ENCODE data around the gene HDGFL3.

- TF ChIP-seq MXI1 (IDR thresholded peaks at IDR 0.05; ENCODE audit: low read depth, low read length) (no peak), CREM (IDR thresholded peaks at IDR 0.05; ENCODE audit: low read depth) (no peak), NRF1 (conservative IDR thresholded peaks at IDR 0.05; ENCODE audit: low read depth, low read length) (no peak), E4F1 (IDR thresholded peaks at IDR 0.05; ENCODE audit: borderline replicate concordance, partially characterized antibody) (no peak), YY1 (IDR thresholded peaks at IDR 0.05; ENCODE audit: low read depth, low read length) (no peak), POLR2A (IDR thresholded peaks at IDR 0.05; ENCODE audit: low read depth, low read length) (no peak), SREBF2 (IDR thresholded peaks at IDR 0.05; ENCODE audit: low read length) (no peak)
- TF ChIP-seq, protein P1, sequence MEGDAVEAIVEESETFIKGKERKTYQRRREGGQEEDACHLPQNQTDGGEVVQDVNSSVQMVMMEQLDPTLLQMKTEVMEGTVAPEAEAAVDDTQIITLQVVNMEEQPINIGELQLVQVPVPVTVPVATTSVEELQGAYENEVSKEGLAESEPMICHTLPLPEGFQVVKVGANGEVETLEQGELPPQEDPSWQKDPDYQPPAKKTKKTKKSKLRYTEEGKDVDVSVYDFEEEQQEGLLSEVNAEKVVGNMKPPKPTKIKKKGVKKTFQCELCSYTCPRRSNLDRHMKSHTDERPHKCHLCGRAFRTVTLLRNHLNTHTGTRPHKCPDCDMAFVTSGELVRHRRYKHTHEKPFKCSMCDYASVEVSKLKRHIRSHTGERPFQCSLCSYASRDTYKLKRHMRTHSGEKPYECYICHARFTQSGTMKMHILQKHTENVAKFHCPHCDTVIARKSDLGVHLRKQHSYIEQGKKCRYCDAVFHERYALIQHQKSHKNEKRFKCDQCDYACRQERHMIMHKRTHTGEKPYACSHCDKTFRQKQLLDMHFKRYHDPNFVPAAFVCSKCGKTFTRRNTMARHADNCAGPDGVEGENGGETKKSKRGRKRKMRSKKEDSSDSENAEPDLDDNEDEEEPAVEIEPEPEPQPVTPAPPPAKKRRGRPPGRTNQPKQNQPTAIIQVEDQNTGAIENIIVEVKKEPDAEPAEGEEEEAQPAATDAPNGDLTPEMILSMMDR (IDR thresholded peaks at IDR 0.05 in 2 of 3, conservative IDR thresholded peaks at IDR 0.05 in 1 of 3; ENCODE audit: control insufficient read depth in 2 of 3, extremely low read depth in 1 of 3, insufficient read depth in 1 of 3, low read depth in 3 of 3, low read length in 3 of 3): no peak
Observed at GRCh38 chr15:83081256-83082014, 126.2 kb downstream of the HDGFL3 start.
